ENCODE results near the gene ZFAND6. TPM values are rescaled to one million over a fixed set of nuclear protein-coding genes. Genes with fewer than 3 reads are reported as not detected.
"Not testable (repeated sequence)": the region's sequence is repeated elsewhere in the genome, so short reads cannot be mapped to it uniquely, and the experiment has no call there.

Gene ZFAND6
- total RNA-seq, 1 experiment from 2014 or later: 89.7 TPM

GRCh38 chr15:80099241-80099640, 39.8 kb downstream of the ZFAND6 start:
- Histone ChIP-seq H4K8ac (replicated peaks; ENCODE audit: insufficient read length, low read depth, low read length) (no peak overlapping the region), H2BK5ac (ENCODE audit: insufficient read length, low read length) (no peak overlapping the region), H3T11ph (ENCODE audit: low read length) (no peak overlapping the region), H4K20me1 (ENCODE audit: control insufficient read depth, insufficient read depth, insufficient read length) (no peaks in the 10 kb centered on the region), H2BK120ac (ENCODE audit: low read depth, low read length, poor library complexity, severe bottlenecking) (no peak overlapping the region), H4K5ac (ENCODE audit: insufficient read length, low read depth, low read length) (no peak overlapping the region), H3K79me1 (ENCODE audit: insufficient read depth, low read depth, low read length, poor library complexity, severe bottlenecking) (peaks cover 5% of the 10 kb centered on the region), H2BK20ac (ENCODE audit: low read depth, low read length, poor library complexity, severe bottlenecking) (no peak overlapping the region), H3K14ac (ENCODE audit: insufficient read depth, low read length) (no peak overlapping the region), H3K4ac (ENCODE audit: low read depth, low read length) (no peak overlapping the region), H3K4me2 (ENCODE audit: insufficient read depth, insufficient read length, low read length) (no peak overlapping the region), H3K9ac (ENCODE audit: extremely low read depth, insufficient read length, low read length) (no peak overlapping the region), H3K23ac (ENCODE audit: insufficient read length, low read depth, low read length) (no peak overlapping the region), H3K27me3 (ENCODE audit: insufficient read depth, low read length) (no peaks in the 10 kb centered on the region), H3K23me2 (ENCODE audit: insufficient read length, low read depth, low read length, poor library complexity, severe bottlenecking) (no peaks in the 10 kb centered on the region), H4K91ac (ENCODE audit: insufficient read length, low read depth, low read length) (no peak overlapping the region), H3K27ac (ENCODE audit: insufficient read length, low read depth, low read length) (no peak overlapping the region), H3K4me1 (ENCODE audit: insufficient read depth, low read length) (no peaks in the 10 kb centered on the region), H3K9me3 (ENCODE audit: control insufficient read depth, low read depth, low read length) (no peaks in the 10 kb centered on the region), H2BK12ac (ENCODE audit: insufficient read length, low read depth, low read length) (no peak overlapping the region), H3K18ac (ENCODE audit: insufficient read length, low read depth, low read length) (no peak overlapping the region), H2AFZ (ENCODE audit: low read length) (no peak overlapping the region), H3K79me2 (ENCODE audit: insufficient read depth, low read length) (peaks cover 8% of the 10 kb centered on the region; the same call in 1 of the 2 replicates), H3K56ac (ENCODE audit: insufficient read length, low read depth, low read length) (no peak overlapping the region), H2BK15ac (ENCODE audit: low read depth, low read length) (no peak overlapping the region), H2AK5ac (ENCODE audit: insufficient read length, low read length) (no peak overlapping the region)
- peaks cover 2 to 9% of the 10 kb centered on the region in 2 experiments; a peak in 3 of 4 replicates for H3K4me1 Mint-ChIP-seq
- H3K27me3 Mint-ChIP-seq (ENCODE audit: low read depth): no peaks in the 10 kb centered on the region
- no peak for DNase-seq
- no peak for TF ChIP-seq CTCF (conservative IDR thresholded peaks at IDR 0.05)
- peaks cover 0 to 3% (median 0%) of the 10 kb centered on the region in 3 experiments; a peak in 1 of 7 replicates for H3K36me3 Mint-ChIP-seq (ENCODE audit: insufficient read depth in 1 of 3, low read depth in 3 of 3)
- no CpG with 5 or more reads among the region's 3 CpGs for WGBS (ENCODE audit: extremely low coverage, insufficient read length, low lambda C conversion rate)
- H3K9me3 Mint-ChIP-seq: no peaks in the 10 kb centered on the region
- no peak overlapping the region for H3K4me3 Mint-ChIP-seq
- H3K27ac Mint-ChIP-seq: no peak overlapping the region

- H4K91ac ChIP-seq (ENCODE audit: insufficient read length, low read depth, low read length); H3K36me3 Mint-ChIP-seq (ENCODE audit: insufficient read depth in 1 of 3, low read depth in 3 of 3); H3T11ph ChIP-seq (ENCODE audit: low read length); H2BK12ac ChIP-seq (ENCODE audit: insufficient read length, low read depth, low read length); H3K9ac ChIP-seq (ENCODE audit: extremely low read depth, insufficient read length, low read length); H2BK5ac ChIP-seq (ENCODE audit: insufficient read length, low read length); H3K23me2 ChIP-seq (ENCODE audit: insufficient read length, low read depth, low read length, poor library complexity, severe bottlenecking); H3K79me1 ChIP-seq (ENCODE audit: insufficient read depth, low read depth, low read length, poor library complexity, severe bottlenecking); H3K27ac ChIP-seq (ENCODE audit: insufficient read length, low read depth, low read length); H3K27me3 Mint-ChIP-seq (ENCODE audit: low read depth); H3K27ac Mint-ChIP-seq; H2BK15ac ChIP-seq (ENCODE audit: low read depth, low read length); H2BK120ac ChIP-seq (ENCODE audit: low read depth, low read length, poor library complexity, severe bottlenecking); H2AK5ac ChIP-seq (ENCODE audit: insufficient read length, low read length); H3K23ac ChIP-seq (ENCODE audit: insufficient read length, low read depth, low read length); H3K4me3 Mint-ChIP-seq; H3K4me1 ChIP-seq (ENCODE audit: insufficient read depth, low read length); H3K79me2 ChIP-seq (ENCODE audit: insufficient read depth, low read length); H3K9me3 ChIP-seq (ENCODE audit: control insufficient read depth, low read depth, low read length); H3K4ac ChIP-seq (ENCODE audit: low read depth, low read length); H3K14ac ChIP-seq (ENCODE audit: insufficient read depth, low read length); H2BK20ac ChIP-seq (ENCODE audit: low read depth, low read length, poor library complexity, severe bottlenecking); H3K4me2 ChIP-seq (ENCODE audit: insufficient read depth, insufficient read length, low read length); H4K5ac ChIP-seq (ENCODE audit: insufficient read length, low read depth, low read length); H3K18ac ChIP-seq (ENCODE audit: insufficient read length, low read depth, low read length); DNase-seq; H2AFZ ChIP-seq (ENCODE audit: low read length); H4K8ac ChIP-seq (replicated peaks; ENCODE audit: insufficient read length, low read depth, low read length); H3K9me3 Mint-ChIP-seq; H3K27me3 ChIP-seq (ENCODE audit: insufficient read depth, low read length); H3K56ac ChIP-seq (ENCODE audit: insufficient read length, low read depth, low read length); H4K20me1 ChIP-seq (ENCODE audit: control insufficient read depth, insufficient read depth, insufficient read length); H3K4me1 Mint-ChIP-seq: not testable (repeated sequence)
- WGBS (ENCODE audit: extremely low coverage, insufficient read length, low lambda C conversion rate): no CpG with 5 or more reads among the region's 6 CpGs
Observed at GRCh38 chr15:80099662-80100061, 40.2 kb downstream of the ZFAND6 start.

All from H9 (cell line).